GM12873 (cell line): ENCODE results near the gene ADCK2.

ENCODE experiments used
- TF ChIP-seq, protein P1 (sequence below): IDR thresholded peaks from 2 replicates; pipeline ENCODE4 v1.5.1; 2012; ENCODE audit warnings: low read depth, mild to moderate bottlenecking, moderate library complexity, low read length, control low read depth; ENCODE audit not compliant: insufficient read depth; ENCODE audit errors: missing control alignments

ADCK2 gene

GRCh38 chr7:140635345-140635744, 37.4 kb upstream of the ADCK2 start:
- TF ChIP-seq, protein P1, sequence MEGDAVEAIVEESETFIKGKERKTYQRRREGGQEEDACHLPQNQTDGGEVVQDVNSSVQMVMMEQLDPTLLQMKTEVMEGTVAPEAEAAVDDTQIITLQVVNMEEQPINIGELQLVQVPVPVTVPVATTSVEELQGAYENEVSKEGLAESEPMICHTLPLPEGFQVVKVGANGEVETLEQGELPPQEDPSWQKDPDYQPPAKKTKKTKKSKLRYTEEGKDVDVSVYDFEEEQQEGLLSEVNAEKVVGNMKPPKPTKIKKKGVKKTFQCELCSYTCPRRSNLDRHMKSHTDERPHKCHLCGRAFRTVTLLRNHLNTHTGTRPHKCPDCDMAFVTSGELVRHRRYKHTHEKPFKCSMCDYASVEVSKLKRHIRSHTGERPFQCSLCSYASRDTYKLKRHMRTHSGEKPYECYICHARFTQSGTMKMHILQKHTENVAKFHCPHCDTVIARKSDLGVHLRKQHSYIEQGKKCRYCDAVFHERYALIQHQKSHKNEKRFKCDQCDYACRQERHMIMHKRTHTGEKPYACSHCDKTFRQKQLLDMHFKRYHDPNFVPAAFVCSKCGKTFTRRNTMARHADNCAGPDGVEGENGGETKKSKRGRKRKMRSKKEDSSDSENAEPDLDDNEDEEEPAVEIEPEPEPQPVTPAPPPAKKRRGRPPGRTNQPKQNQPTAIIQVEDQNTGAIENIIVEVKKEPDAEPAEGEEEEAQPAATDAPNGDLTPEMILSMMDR: no peak

- TF ChIP-seq, protein P1: no peak
Observed at GRCh38 chr7:140635816-140636215, 36.9 kb upstream of the ADCK2 start.

- TF ChIP-seq, protein P1: no peak
Observed at GRCh38 chr7:140637400-140637799, 35.3 kb upstream of the ADCK2 start.

DNA sequence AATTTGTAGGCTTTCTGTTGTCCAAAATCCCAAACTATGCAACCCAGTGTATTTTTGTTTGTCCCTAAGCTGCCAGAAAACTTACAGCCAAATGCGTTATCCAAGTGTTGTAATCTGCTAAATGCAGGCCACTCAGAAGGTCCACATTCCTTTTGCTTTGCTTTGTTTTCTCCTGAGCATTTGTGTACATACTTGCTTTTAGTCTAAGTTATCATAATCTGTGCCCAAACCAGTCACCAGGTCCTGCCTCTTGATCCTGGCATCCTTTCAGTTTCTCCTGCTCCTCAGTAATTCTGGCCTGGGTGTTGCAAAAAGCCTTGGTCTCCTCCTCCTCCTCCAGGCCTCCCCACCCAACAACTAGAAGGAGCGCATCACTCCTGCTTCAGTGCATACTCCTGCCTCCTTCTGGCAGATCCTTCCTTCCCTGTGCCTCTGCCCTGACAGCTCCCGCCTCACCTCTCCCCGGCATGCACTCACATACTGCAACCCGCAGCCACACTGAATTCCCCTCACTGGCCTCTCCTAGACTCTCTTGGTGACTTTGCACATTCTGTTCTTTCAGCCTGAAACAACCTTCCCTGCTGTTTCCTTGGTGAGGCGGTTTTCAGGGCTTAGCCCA, 34.5 kb upstream of the ADCK2 start:
- TF ChIP-seq, protein P1: no peak

DNA sequence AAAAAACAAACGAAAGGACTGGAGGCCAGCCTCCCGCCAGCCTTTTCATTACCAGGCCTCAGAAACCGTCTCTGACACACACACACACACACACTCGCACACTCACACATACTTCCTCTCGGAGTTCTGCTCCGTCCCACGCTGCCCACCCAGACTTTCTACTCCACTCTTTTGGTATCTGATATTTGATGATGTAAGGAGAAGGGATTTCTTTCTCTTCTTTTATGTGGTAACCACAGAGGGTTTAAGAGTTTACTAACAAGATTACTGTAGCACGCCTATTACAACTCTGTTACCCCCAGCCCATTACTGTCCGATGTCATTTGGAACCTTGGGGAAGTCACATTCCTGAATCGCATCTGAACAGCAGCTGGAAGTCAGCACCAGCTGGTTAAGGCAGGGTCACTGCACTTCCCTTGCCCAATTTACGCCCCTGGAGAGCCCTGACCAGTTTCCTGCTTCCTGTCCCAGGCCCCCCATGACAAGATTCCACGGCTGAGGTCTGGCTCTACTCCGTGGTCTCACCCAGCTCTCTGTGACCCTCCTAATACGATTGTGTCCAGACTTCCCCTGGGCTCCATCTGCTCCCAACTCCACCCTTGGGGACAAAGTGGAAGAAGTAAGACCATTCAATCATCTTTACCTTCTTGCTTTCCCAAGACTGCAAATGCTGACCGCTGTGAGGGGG, 33.2 kb upstream of the ADCK2 start:
- TF ChIP-seq, protein P1: no peak

- TF ChIP-seq, protein P1: no peak
Observed at GRCh38 chr7:140640060-140640637, 32.6 kb upstream of the ADCK2 start.

GRCh38 chr7:140640727-140641523, 31.8 kb upstream of the ADCK2 start, which contains the start of gene DENND2A:
Gene DENND2A, minus strand, starts transcription at chr7:140640813. Its CDS starts 38,416 bp downstream, at chr7:140602397.
- TF ChIP-seq, protein P1: no peak
